GM18873 (cell line): ENCODE data around the gene KCNMB3.
"Not testable (repeated sequence)": the region's sequence is repeated elsewhere in the genome, so short reads cannot be mapped to it uniquely, and the experiment has no call there.

ENCODE experiments used
- ATAC-seq: cut with Tn5 transposase; IDR thresholded peaks from one replicate; pipeline ENCODE4 v1.9.1; 2021; ENCODE audit warnings: mild to moderate bottlenecking, moderate library complexity, moderate number of reproducible peaks; ENCODE audit not compliant: unreplicated experiment, low FRiP score

Gene KCNMB3, protein sequence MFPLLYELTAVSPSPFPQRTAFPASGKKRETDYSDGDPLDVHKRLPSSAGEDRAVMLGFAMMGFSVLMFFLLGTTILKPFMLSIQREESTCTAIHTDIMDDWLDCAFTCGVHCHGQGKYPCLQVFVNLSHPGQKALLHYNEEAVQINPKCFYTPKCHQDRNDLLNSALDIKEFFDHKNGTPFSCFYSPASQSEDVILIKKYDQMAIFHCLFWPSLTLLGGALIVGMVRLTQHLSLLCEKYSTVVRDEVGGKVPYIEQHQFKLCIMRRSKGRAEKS

DNA sequence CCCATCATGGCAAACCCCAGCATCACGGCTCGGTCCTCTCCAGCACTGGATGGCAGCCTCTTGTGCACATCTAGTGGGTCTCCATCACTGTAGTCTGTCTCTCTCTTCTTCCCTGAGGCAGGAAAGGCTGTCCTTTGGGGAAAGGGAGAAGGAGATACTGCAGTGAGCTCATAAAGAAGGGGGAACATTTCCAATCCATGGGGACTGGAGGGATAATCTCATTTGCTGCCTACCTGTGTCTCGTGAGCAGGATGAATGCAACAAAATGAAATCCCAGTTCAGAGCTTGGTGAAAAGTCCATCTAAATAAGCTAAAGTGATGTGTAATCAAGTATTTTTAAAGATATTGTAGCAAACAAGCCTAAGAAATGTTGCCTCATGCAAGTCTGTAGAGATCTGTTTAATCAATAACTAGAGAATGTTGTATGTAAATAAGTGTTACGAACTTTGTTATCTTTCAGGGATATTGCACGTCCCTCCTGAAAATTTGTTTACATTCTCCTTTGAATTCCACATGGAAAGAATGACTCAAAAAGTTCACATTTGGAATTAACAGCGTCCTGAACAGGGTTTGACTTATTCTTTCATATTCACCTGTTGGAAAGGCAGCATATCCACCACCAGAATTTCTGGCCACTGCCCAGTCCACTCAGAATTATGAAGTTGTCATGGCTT lies at the start of gene KCNMB3:
Gene KCNMB3 (minus strand): TSS at position 312 of the 674 bp plus-strand sequence. CDS start 124 bp downstream, at position 188.
- ATAC-seq = no peak

DNA sequence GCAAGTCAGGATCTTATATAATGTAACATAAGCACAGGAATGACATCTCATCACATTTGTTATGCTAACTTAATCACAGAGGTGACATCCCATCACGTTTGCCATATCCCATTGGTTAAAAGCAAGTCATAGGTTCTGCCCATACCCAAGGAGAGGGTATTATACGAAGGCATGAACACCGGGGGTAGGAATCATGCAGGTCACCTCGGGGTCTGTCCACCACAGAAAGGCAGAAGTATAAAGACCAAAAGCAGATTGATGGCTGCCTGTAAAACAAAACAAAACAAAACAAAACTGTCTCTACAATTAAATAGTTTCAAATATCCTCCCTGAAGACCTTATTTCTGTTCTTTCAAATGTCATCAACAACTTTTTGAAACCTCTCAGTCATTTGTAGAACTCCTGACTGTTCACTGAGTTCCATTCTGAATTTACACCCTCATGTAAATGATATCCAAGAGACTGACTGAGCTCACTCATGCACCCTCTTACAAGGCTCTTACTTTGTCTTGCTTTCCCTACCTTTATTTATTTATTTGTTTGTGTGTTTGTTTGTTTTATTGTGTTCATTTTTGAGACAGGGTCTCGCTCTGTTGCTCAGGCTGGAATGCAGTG lies 49.2 kb upstream of the KCNMB3 start:
- ATAC-seq = peak; percentile 47

DNA sequence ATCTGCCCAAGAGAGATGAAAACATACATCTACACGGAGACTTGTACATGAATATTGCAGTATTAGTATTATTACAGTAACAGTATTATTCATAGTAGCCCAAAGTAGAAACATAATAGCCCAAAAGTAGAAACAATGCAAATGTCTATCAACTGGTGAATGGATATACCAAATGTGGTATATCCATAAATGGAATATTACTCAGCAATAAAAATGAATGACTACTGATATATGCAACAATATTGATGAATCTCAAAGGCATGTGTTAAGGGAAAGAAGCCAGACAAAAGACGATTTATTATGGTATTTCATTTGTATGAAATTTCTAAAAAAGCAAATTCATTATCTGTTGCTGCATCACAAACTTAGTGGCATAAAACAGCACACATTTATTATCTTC lies 48.4 kb upstream of the KCNMB3 start:
- no peak for ATAC-seq

DNA sequence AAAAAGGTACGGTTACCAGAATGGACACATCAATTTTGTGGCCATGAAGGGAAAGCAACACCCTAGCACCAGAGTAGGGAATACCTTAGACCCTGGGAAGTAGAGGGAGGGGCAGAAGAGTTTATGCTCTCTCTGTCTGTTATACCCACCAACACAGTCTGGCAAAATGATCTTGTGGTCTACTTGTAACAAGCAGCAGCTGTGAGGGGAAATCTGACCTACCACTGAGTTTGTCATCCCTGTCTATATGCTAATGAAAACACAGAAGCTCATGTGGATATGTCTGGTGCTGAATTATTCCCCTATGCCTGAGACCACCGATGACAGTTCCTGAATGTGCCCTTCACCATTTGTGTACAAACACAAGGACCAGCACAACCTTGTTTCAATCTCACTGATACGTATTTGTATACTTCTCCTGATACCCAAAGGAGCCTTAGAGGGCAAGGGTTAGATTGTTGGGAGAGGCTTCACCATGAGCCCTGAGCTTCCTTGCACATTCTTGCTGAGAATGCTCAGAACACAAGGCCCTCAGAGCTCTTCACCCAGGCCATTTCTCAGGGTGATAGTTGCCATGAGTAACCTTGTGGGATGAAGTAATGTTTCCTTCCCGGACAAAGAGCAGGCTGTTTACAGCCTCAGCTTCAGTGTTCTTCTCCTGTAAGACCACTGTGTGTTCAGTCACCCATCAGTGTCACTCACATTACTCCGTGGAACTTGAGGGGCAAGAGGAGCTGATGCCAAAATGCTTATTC lies 47.2 kb upstream of the KCNMB3 start:
- no peak for ATAC-seq

DNA sequence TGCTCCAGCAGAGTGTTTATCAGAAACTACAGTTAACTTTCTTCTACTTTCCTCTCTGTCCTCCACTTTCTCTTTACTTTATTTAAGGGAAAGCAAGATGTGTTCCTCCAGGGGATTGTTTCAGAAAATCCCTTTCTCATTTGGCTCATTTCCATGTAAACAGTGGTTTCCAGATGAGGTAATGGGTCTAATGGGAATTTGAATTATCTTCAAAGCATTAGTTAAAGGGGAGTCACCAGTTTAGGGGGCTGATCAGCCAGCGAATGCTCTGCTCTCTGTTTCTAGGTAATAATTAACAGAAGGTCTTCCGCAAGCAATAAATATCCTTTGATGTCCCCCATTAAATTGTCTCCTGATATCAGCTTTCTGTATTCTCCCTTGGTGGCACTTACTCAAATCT lies 41.5 kb upstream of the KCNMB3 start:
- no peak for ATAC-seq

DNA sequence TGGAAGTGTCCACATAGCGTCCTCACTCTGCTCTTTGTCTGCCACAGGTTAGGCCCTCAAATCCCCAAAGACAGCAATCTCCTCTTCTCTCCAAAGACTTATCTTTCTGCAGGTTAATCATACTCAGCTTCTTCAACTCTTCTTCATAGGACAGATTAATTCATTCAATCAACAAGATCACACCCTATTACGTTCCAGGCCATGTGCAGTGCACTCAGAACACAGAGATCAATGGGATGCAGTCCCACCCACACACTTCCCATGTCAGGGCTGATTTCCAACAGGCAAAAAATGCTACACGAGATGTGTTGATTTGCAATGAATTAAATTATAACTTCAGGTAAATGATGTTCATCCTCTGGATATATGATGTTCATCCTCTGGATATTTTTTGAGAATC lies 38.4 kb upstream of the KCNMB3 start:
- ATAC-seq = no peak

DNA sequence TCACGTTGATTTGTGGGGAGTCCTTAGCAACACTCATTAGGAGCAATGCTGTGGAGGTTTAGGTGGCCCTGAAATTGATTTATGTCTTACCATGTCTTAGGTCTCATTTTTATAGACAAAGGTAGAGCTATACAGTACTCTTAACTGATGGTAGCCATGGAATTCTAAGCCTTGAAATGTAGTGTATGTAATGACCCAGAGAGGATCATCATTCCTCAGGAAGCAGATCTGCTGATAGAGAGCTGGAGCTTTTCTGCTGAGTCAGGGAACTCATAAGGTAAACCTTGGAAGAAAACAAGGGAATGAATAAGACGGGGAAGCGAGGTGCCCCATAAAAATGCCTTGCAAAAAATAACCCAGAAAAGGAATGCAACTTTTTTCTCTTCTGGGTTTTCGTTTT lies 37.9 kb upstream of the KCNMB3 start:
- no peak for ATAC-seq

DNA sequence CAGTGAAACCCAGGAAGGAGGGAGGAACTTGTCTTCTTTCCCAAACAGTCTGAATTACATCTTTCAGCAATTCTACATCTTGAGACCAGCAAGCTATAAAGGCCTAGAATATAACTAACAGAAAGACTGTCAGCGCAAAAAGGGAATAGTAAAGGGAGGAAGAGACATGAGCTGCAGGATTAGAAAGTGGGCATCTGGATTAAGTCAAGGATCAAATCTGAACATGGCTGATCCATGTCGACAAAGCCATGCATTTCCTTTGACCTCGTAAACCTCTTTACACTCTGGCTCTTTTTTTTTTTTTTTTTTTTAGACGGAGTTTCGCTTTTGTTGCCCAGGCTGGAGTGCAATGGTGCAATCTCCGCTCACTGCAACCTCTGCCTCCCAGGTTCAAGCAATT lies 35.4 kb upstream of the KCNMB3 start:
- no peak for ATAC-seq

DNA sequence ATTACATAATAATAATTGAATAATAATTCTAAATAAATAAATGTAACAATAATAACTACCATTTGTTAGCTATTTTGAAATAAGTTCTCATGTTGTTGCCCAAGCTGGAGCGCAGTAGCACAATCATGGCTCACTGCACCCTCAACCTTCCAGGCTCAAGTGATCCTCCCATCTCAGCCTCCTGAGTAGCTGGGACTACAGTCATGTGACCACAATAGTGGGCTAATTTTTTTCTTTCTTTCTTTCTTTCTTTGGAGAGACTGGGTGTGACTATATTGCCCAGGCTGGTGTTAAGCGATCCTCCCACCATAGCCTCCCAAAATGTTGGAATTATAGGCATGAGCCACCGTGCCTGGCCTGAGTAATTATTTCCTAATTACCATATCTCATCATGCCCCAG lies 30.9 kb upstream of the KCNMB3 start:
- no peak for ATAC-seq

DNA sequence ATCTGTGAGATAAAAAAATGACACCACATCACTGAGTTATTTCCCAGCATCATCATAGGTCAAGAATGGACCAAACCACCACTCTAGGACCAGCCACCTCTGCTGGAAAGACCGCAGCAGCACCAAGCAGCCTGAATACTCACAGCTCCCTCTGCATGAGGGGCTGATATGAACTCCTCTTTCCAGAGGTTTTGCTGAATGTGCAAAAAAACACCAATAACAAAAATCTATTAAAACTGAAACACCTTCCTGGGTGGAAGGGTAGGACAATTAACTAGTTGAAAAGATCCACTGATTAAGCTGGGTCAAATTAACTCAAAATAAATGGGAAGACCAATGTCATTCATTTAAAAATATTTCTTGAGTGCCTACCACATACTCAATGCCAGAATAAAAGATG lies 28.9 kb upstream of the KCNMB3 start:
- no peak for ATAC-seq

DNA sequence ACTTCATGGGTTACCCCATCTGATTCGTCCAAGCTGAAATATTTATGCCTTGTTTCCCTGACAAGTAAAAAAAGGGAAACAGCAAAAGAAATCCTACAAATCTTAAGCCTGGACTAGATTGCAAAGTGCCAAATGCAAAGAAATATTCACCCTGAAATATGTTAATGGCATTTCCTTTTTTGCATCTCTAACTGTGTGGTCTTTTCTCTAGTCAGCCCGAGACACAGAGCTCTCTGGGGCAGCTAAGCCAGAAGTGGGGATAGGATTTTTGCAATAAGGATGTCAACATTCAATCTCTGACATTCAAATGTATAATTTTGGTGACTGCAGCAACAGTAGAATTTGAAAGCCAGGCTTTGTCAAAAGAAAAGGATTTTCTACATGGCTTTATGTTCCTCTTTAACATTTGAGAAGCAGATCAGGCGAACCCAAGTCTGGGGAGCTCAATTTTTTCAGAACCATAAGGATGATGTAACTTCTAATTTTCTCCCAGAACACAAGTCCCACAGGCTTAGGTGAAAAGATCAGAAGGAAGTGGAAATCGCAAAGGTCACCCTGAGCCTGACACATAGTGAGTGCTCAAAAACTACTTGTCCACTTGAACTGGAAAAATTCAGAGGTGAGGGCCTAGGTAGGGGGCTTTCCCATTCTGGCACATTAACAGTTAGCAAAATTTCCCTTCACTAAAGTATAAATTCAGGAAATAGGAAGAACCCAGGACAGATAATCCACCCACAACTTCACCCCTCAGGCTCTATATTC lies 28.2 kb upstream of the KCNMB3 start:
- no peak for ATAC-seq

DNA sequence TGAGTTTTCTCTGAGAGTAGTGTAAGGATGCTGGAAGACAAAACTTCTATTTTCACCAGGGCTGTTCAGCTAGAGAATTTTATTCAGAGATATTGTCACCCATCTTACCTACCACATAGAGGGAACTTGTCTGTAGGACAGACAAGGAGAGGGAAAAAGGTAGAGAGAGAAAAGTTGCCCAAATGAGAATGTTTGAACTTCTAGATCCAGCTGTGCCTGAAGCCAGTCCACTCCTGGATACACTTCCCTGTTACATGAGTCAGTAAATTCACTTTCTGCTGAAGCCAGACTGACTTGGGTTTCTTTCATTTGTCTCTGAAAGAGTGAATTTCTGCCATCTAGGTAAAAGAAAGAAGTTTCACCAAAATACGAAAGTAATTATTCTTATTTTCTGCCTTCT lies 27.2 kb upstream of the KCNMB3 start:
- ATAC-seq = no peak

DNA sequence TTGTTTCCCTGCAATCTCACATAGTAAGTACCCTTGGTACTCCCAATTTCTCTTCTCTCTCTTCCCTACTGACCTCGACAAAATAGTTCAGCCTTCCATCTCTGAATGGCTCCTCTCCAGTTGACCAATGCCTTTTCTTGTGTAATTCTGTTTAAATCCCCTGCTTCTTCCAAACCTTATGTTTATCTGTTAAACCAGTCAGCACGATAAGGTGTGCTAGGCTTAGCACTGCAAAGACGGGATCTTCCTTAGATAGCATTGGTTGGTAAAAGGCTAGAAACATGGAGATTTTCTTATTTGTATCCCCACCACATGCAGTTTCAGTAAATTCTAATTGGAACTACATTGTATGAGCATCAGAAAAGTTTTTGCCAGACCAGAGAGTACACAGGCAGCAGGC lies 25.8 kb upstream of the KCNMB3 start:
- no peak for ATAC-seq

DNA sequence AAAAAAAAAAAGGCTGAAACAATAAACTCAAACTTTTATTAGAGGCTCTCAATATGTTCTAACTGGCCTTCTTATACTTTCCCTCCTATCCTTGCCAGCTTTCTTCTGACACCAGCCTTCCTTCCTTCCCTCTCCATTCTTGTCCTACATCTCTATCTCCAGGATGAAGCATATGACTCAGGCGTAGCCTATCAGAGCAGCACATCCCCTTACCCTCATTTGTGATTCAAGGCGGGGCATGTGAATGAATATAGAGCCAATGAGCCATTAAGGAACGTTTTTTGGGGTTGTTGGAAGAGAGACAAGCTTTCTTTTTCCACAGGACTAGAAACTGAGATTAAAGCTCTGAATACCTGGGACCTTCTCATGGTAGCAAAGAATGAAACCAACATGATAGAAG lies 25.1 kb upstream of the KCNMB3 start:
- ATAC-seq = no peak

DNA sequence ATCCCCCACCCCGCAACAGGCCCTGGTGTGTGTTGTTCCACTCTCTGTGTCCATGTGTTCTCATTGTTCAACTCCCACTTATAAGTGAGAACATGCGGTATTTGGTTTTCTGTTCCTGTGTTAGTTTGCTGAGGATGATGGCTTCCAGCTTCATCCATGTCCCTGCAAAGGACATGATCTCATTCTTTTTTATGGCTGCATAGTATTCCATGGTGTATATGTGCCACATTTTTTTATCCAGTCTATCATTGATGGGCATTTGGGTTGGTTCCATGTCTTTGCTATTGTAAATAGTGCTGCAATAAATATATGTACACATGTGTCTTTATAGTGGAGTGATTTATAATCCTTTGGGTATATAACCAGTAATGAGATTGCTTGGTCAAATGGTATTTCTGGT lies 23.5 kb upstream of the KCNMB3 start:
- ATAC-seq = not testable (repeated sequence)

DNA sequence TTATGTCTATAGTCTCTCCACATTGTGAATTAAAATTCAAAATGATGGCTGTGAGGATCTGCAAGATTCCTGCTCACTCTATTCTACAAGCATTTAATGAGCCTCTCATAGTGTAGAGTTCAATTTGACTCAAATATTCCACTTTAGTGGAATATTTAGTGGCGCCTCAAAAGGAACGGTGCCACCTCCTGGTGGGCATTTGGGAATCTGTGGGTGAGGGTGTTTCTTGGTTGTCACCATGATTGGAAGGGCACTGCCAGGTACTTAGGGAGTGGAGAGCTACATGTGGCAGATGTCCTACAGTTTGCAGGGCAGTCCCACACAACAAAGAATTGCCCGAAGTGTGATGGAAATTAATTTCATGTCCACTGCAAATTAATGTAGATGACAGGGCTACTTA lies 21.5 kb upstream of the KCNMB3 start:
- ATAC-seq = no peak

DNA sequence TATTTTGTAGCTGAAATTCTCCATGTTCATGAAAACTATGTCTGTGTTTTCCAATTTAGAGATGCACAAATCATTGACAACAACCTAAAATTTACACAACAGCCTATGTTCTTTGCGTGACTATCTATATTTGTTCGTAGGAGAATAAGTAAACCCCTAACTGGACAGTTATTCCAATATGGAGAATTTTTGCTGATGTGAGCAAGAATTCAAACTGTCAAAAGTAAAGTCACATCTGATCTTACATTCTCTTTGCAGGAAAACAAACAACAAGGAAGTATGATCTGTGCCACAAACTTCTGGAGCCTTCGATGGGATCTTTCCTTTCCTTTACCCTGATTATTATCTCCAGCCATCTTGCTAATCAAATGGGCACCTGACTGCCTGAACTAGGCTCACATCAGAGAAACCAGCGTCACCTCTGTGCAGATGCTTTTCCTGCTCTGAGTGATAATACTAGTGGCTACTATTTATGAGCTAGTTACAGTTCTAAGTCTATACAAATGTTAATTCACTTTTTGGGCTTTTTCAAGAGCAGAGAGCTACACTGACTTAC lies 18.3 kb upstream of the KCNMB3 start:
- no peak for ATAC-seq

DNA sequence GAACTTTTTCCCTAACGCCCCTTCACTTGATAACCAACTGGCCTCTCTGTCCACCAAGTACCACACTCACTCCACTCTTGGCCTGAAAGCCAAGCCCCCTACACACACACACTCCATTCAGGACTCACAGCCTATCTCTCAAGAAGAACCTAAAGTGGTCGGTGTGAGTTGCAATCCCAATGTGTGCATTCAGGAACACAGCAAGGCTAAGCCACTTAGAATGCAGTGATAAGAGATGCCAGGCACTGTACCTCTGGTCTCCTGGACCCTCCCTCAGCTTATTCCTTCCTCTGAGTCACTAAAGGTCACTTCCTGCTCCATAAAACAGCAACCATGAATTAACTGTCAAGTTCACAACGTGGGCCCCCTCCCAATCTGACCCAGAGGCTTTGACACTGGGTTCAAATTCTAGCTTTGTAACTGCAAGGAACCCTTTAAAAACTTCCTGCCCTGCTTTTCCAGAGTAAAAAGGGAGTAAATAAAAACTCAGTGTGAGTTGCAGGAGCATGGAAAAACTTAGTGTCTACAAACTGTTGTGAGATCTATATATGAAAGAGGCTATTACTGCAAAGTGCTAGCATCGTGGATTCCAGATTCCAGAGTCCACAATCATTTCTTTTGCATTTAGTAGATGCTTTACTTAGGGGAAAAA lies 17.6 kb upstream of the KCNMB3 start:
- ATAC-seq = no peak

DNA sequence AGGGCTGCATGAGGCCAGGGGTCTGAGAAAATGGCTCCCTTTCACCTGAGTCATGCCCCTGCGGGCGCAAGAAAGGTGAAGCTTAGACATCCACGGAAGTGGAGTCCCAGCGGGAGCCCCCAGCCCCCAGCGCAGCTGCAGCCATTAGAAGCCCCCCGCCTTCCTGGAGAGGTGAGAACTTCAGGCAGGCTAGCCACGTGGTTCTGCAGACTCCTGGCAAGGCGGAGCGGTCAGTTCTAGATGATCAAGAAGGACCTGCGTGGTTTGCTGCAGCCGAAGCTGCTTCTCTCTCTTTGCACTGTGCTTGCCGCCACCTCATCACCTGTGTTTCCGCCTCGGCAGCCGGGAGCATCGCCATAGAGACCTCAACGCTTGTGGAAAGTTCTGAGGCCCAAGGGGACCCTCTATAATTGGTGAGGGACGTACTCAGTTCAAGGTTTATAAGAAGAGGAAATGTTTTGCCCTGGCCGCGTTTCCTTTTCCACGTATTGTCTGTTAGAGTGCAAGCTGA lies 15.8 kb upstream of the KCNMB3 start:
- no peak for ATAC-seq
